KG1 (cell line): ENCODE data around the gene SMYD3.
"Not testable (repeated sequence)": the region's sequence is repeated elsewhere in the genome, so short reads cannot be mapped to it uniquely, and the experiment has no call there.

Source experiments
- DNase-seq: peaks from one replicate; lab custom pipeline; 2025; lab: John Stamatoyannopoulos, UW

SMYD3 gene

GRCh38 chr1:246416261-246416660 lies 90.8 kb downstream of the SMYD3 start:
- DNase-seq = no peak

GRCh38 chr1:246415028-246415427 lies 92.1 kb downstream of the SMYD3 start:
- no peak for DNase-seq

DNA sequence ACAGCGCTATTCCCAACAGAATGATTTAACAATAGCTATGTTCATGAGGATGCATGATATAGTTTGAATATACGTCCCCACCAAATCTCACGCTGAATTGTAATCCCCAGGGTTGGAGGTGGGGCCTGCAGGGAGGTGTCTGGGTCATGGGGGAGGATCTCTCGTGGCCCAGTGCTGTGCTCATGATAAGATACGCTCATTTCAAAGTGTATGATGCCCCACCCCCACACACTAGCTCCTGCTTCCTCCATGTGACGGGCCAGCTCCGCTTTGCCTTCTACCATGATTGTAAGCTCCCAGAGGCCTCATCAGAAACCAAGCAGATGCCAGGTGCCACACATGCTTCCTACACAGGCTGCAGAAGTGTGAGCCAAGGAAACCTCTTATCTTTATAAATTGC lies 93.6 kb downstream of the SMYD3 start:
- no peak for DNase-seq

- no peak for DNase-seq
Observed at GRCh38 chr1:246404078-246404477, 103.0 kb downstream of the SMYD3 start.

- no peak for DNase-seq
Observed at GRCh38 chr1:246398126-246398813, 108.8 kb downstream of the SMYD3 start.

- no peak for DNase-seq
Observed at GRCh38 chr1:246397046-246397445, 110.0 kb downstream of the SMYD3 start.

- no peak for DNase-seq
Observed at GRCh38 chr1:246396322-246396721, 110.8 kb downstream of the SMYD3 start.

GRCh38 chr1:246394121-246394520 lies 113.0 kb downstream of the SMYD3 start:
- no peak for DNase-seq

GRCh38 chr1:246390855-246391254 lies 116.2 kb downstream of the SMYD3 start:
- DNase-seq = no peak

- DNase-seq = no peak
Observed at GRCh38 chr1:246384616-246385015, 122.5 kb downstream of the SMYD3 start.

DNA sequence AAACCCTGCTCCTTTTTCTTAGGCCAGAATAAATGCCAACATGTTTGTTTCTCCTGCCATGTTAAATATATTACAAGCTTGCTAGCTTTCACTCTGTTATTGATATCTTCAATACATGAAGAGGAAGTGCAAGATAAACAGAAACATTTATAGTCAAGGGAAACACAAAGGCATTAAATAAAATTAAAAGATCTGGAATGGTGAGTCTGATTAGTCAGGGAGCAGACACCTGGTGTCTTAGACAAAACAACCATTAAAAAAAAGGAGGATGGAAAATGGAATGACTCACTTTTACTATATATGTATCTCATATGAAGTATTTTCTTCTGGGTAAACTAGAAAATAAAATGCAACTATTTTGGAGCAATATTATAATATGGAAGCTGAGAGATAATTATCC lies 123.3 kb downstream of the SMYD3 start:
- DNase-seq = no peak

DNA sequence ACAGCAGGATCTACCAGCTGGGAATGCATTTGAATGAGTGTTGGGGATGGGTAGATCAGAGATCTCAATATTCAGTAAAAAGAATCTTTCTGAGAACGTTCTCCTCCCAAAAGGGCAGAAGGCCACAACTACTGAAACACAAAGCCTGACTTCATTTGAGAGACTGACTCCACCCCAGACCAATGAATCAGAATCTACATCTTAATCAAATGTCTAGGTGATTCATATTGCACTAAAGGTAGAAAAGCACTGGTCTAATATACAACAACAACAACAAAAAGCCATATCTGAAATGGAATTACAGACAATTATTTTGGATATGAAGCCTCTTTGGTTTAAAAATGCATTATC lies 123.9 kb downstream of the SMYD3 start:
- no peak for DNase-seq

- no peak for DNase-seq
Observed at GRCh38 chr1:246382589-246383238, 124.4 kb downstream of the SMYD3 start.

- DNase-seq = no peak
Observed at GRCh38 chr1:246381452-246381851, 125.6 kb downstream of the SMYD3 start.

DNA sequence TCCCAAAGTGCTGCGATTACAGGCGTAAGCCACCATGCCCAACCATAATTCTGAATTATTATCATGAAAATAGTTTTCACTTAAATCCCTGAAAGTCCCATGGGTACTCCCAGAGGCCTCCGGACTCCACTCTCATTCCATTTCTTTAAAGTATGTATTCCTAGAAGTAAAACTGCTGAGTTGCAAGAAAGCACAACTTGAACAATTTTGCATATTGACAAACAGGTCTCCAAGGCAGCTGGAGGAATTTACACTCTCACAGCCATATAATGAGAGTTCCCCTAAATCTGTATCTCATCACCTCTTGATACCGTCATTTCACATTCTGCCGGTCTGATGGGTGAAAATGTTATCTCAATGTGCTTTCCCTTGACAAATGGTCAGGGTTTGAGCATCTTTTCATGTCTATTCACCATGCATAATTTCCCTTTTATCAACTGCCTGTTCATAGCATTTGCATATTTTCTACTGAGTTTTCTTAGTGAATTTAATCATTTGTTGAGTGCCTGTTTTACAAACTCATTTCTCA lies 129.4 kb downstream of the SMYD3 start:
- no peak for DNase-seq

DNA sequence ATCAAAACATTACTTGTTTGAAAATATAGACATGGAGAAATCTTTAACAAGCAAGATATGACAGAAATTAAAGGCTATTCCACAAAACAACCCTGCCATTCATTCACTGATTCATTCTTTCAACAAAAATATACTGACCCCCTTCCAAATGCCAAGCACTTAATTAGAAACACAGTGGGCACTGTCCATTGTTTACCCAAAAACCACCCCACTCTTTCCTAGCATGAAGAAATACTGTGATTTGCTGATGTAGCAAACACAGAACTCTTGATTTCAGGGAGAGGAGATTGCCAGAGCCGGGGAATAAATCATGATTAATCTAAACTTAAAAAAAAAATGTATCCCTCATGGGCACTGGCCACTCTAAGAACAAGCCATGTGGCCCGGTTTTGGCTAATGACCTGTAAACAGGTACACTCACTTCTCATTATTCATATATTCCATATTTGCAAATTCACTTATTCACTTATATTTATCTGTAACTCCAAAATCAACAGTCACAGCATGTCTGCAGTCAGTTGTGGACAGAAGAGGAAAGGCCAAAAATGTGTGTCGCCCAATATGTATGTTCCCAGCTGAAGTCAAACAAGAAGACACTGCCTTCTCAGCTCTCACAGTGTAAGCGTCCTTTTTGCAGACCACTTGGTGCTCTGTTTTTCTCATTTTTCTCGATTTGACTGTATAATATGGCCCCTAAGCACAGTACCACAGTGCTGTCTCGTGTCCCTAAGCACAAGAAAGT lies 133.1 kb downstream of the SMYD3 start:
- DNase-seq = no peak

GRCh38 chr1:246372559-246372958 lies 134.5 kb downstream of the SMYD3 start:
- DNase-seq = no peak

DNA sequence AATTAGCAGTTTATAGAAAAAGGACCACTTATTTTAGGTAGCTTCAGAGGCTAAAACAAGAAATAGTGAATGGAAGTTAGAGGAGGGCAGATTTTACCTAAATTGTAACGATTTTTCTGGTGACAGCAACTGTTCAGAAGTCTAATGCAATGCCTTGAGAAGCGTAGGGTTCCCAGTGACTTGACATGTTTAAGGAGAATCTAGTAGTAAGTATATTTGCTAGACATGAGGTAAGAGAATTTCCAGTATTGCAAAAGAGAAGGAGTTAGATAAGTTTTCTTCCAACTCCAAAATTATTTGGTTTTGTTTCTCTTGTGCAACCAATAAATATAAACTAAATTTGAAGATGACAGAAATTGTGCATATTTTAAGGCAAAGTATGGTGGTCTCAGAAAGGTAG lies 140.0 kb downstream of the SMYD3 start:
- DNase-seq = no peak

GRCh38 chr1:246365708-246366107 lies 141.4 kb downstream of the SMYD3 start:
- no peak for DNase-seq

GRCh38 chr1:246364415-246364941 lies 142.6 kb downstream of the SMYD3 start:
- DNase-seq = no peak

DNA sequence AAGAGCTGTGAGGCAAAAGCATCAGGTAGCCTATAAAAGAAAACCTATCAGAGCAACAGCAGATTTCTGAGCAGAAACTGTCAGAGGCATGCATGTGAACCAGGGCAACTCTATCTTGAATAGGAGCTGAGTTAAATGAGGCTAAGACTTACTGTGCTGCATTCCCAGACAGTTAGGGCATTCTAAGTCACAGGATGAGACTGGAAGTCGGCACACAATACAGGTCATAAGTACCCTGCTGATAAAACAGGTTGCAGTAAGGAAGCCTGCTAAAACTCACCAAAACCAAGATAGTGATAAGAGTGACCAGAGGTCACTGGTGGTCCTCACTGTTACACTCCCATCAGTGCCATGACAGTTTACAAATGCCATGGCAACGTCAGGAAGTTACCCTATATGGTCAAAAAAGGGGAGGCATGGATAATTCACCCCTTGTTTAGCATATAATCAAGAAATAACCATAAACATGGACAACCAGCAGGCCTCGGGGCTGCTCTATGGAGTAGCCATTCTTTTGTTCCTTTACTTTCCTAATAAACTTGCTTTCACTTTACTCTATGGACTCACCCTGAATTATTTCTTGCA lies 150.0 kb downstream of the SMYD3 start:
- not testable (repeated sequence) for DNase-seq
